Measurements from ENCODE around the gene GRM5.
"Not testable (repeated sequence)": the region's sequence is repeated elsewhere in the genome, so short reads cannot be mapped to it uniquely, and the experiment has no call there.

DNA sequence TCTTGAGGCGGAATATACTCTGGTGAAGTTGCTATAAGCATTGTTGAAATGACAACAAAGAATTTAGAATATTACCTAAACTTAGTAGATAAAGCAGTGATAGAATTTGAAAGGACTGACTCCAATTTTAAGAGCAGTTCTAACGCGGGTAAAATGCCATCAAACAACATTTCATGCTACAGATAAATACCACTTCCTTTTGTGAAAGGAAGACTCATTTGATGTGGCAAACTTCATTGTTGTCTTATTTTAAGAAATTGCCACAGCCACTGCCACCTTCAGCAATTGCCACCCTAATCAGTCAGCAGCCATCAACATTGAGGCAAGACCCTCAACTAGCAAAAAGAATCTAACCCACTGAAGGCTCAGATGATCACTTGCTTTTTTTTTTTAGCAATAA is 220.8 kb downstream of the GRM5 start:
- TF ChIP-seq, protein P1, sequence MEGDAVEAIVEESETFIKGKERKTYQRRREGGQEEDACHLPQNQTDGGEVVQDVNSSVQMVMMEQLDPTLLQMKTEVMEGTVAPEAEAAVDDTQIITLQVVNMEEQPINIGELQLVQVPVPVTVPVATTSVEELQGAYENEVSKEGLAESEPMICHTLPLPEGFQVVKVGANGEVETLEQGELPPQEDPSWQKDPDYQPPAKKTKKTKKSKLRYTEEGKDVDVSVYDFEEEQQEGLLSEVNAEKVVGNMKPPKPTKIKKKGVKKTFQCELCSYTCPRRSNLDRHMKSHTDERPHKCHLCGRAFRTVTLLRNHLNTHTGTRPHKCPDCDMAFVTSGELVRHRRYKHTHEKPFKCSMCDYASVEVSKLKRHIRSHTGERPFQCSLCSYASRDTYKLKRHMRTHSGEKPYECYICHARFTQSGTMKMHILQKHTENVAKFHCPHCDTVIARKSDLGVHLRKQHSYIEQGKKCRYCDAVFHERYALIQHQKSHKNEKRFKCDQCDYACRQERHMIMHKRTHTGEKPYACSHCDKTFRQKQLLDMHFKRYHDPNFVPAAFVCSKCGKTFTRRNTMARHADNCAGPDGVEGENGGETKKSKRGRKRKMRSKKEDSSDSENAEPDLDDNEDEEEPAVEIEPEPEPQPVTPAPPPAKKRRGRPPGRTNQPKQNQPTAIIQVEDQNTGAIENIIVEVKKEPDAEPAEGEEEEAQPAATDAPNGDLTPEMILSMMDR (IDR thresholded peaks at IDR 0.05): not testable (repeated sequence)
- not testable (repeated sequence) for TF ChIP-seq POLR2A (IDR thresholded peaks at IDR 0.05)

Data from thyroid gland (tissue), 4 donors.